Kidney epithelial cell (primary cell): ENCODE measurements around the gene GREM2. TPM values are rescaled to one million over a fixed set of nuclear protein-coding genes. Genes with fewer than 3 reads are reported as not detected.

Source experiments
- DNase-seq: peaks from one replicate; pipeline ENCODE4 v3.0.0-alpha.2; 2010; ENCODE audit warnings: low read depth
- H3K27me3 ChIP-seq: 2 replicates; pipeline ENCODE4 v1.6.0; 2011; ENCODE audit warnings: low read length; ENCODE audit not compliant: control insufficient read depth, insufficient read depth
- H3K36me3 ChIP-seq: 2 replicates; pipeline ENCODE4 v1.5.1; 2011; ENCODE audit warnings: low read length; ENCODE audit not compliant: control insufficient read depth, insufficient read depth
- H3K4me3 ChIP-seq: 2 replicates; pipeline ENCODE4 v1.5.1; 2011; ENCODE audit warnings: low read depth, mild to moderate bottlenecking, control low read depth, low read length
- total RNA-seq: library from RNA; depleted of rRNA; stranded (reverse); fragments of >200 nt; gene quantifications from 2 replicates; pipeline ENCODE4 v1.2.3, GENCODE V29; 2015
- TF ChIP-seq, protein P1 (sequence below): IDR thresholded peaks from 2 replicates; pipeline ENCODE4 v1.5.1; 2011; ENCODE audit warnings: mild to moderate bottlenecking, moderate library complexity, low read length, control low read depth, inconsistent platforms; ENCODE audit not compliant: insufficient read depth, poor library complexity, severe bottlenecking

GREM2 gene
- total RNA-seq, 1 donor from 2014 or later, result 0.04 TPM

DNA sequence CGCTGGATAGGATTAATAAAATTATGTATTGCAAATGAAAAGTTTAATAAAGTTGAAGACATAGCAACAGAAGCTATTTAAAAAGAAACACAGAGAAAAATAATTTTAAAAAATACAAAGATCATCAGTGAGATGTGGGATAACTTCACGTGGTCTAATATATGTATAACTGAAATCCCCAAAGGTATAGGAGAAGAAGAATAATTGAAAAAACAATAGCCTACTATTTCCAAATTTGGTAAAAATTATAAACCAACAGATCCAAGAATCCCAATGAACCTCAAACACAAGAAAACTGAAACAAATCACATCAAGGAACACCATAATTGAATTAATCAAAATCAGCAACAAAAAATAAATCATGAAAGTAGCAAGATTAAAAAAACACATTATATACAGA lies 44.9 kb downstream of the GREM2 start:
- H3K4me3 ChIP-seq, result no peak overlapping the region
- H3K27me3 ChIP-seq, result no peaks in the 10 kb centered on the region
- DNase-seq, result no peak
- TF ChIP-seq, protein P1, sequence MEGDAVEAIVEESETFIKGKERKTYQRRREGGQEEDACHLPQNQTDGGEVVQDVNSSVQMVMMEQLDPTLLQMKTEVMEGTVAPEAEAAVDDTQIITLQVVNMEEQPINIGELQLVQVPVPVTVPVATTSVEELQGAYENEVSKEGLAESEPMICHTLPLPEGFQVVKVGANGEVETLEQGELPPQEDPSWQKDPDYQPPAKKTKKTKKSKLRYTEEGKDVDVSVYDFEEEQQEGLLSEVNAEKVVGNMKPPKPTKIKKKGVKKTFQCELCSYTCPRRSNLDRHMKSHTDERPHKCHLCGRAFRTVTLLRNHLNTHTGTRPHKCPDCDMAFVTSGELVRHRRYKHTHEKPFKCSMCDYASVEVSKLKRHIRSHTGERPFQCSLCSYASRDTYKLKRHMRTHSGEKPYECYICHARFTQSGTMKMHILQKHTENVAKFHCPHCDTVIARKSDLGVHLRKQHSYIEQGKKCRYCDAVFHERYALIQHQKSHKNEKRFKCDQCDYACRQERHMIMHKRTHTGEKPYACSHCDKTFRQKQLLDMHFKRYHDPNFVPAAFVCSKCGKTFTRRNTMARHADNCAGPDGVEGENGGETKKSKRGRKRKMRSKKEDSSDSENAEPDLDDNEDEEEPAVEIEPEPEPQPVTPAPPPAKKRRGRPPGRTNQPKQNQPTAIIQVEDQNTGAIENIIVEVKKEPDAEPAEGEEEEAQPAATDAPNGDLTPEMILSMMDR, result no peak
- no peaks in the 10 kb centered on the region for H3K36me3 ChIP-seq

DNA sequence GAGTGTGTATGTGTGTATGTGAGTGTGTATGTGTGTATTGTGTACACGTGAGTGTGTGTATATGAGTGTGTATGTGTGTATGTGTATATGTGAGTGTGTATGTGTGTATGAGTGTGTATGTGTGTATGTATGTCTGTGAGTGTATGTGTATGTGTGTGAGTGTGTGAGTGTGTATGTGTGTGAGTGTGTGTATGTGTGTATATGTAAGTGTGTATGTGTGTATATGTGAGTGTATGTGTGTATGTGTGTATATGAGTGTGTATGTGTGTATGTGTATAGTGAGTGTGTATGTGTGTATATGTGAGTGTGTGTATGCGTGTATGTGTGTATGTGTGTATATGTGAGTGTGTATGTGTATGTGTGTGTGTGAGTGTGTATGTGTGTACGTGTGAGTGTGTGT lies 49.2 kb downstream of the GREM2 start:
- DNase-seq, result no peak
- no peaks in the 10 kb centered on the region for H3K36me3 ChIP-seq
- TF ChIP-seq, protein P1, result no peak
- H3K27me3 ChIP-seq, result no peaks in the 10 kb centered on the region
- no peak overlapping the region for H3K4me3 ChIP-seq

DNA sequence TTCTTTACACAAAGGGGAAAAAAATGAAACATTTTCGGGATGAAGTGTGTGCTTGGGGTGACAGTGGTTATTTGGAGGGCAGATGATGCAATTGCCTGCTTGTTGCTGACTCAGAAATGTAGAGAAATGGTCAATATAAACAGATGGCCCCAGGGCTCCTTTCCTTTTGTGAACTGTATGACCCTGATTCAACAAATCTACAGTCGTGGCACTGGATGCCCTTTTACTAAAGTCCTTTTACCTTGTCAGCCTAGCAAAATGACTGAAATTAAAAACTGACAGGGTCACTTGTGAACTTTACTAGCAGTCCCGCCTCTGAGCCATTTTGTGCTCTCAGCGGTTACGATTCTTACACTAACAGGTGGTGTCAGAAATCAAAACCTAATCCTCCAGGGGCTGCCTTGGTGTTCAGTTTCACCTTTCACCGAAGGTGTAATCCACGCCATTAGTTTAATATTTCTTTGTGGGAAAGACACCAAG lies 49.8 kb downstream of the GREM2 start:
- Histone ChIP-seq H3K27me3 (no peaks in the 10 kb centered on the region), H3K4me3 (no peak overlapping the region), H3K36me3 (no peaks in the 10 kb centered on the region)
- no peak for DNase-seq
- TF ChIP-seq, protein P1, result no peak

DNA sequence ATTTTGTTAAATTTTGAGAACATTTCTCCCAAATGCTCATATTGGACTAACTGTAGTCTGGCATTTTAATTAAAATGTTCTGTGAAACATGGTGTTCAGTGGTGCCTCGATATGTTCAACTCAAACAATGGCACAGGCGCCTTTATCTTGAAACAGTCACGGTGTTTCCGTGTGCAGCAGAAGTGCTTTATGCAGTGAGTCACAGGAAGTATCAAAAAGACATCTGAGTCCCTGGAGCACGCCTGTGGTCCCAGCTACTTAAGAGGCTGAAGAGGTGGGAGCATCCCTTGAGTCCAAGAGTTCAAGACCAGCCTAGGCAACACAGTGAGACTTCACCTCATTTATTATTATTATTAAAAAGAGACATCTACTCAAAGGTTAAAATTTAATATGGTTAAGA lies 52.2 kb downstream of the GREM2 start:
- no peak for DNase-seq
- TF ChIP-seq, protein P1, result no peak
- Histone ChIP-seq H3K4me3 (no peak overlapping the region), H3K27me3 (no peaks in the 10 kb centered on the region), H3K36me3 (no peaks in the 10 kb centered on the region)

DNA sequence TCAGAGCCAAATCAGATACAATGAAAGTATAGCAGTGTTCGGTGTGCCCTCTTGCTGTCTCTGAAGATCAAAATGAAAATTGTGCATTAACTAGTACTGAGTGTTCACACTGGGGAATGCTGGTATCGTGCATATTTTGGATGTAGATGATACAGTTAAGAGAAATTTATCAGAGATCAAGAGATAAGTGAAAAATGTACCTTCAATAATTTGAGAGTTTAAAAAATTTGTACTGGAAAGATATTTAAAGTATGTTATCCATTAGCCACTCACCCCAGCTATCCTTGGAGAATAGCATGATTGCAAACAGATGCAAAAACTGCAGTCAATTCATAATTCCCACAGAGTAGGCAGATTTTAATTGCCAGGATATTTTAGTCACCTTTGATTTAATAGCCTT lies 56.4 kb downstream of the GREM2 start:
- Histone ChIP-seq H3K27me3 (no peaks in the 10 kb centered on the region), H3K4me3 (no peak overlapping the region), H3K36me3 (no peaks in the 10 kb centered on the region)
- TF ChIP-seq, protein P1, result no peak
- no peak for DNase-seq

DNA sequence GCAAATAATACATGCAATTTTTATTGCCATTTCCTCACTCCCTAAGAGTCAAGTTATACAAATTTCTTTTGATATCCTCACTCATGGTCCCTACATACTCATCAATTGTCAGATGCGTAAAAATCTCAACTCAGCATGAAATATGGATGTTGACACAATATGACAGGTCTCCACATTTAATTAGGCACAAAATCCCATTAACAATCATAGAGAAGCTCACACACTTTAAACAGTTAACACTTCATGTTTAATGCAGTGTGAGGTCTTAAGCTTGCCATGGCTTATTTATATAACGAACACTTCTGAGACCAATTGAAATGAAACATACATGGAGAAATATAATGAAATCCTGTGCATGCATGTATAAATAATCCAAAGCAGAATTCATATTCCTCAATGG lies 58.6 kb downstream of the GREM2 start:
- Histone ChIP-seq H3K4me3 (no peak overlapping the region), H3K27me3 (no peaks in the 10 kb centered on the region), H3K36me3 (no peaks in the 10 kb centered on the region)
- no peak for DNase-seq
- TF ChIP-seq, protein P1, result no peak
